ENCODE measurements around the gene PRTN3. TPM values are rescaled to one million over a fixed set of nuclear protein-coding genes. Genes with fewer than 3 reads are reported as not detected.

Gene PRTN3
- total and polyA plus RNA-seq, 12 donors: 0.20 to 0.40 (median 0.33) TPM; not detected in 8

DNA sequence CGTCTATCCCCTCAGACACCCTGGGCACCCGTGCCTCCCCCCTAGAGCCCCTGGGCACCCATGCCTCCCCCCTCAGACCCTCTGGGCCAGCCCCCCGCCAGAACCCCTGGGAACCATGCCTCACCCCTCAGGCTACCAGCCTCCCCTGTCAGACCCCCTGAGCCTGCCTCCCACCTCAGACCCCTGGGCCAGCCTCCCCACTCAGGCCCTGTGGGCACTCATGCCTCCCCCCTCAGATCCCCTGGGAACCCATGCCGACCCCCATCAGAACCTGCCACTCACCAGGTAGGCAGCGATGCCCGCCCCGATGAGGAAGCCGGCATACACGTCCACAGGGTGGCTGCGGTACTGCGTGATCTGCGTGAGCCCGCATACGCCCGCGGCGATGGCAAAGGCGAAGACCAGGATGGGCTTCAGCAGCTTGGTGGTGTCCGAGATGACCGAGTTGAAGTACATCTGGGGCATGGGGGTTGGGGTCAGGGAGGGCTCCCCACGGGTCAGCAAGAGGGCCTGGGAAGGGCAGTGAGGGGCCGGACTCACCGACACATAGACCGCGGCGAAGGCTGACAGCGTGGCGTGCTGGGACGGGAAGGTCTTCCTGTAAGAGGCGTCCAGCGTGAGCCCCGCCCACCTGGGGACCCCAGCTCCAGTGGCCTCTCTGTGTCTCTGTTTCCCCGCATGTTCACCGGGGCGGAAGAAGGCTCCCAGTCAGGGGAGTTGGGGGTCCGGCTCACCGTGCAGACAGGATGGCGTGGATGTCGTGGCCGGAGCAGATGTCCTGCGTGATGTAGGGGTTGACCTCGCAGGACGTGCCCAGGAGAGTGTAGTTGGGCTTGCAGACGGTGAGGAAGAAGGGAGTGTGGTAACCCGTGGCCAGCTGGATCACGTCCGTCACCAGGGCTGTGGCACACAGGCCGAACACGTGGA, 26.4 kb upstream of the PRTN3 start:
- no peaks in the 10 kb centered on the region for H3K9me3 ChIP-seq (replicated peaks in 1 of 3)
- no peak overlapping the region for H3K27ac ChIP-seq
- TF ChIP-seq, protein P1, sequence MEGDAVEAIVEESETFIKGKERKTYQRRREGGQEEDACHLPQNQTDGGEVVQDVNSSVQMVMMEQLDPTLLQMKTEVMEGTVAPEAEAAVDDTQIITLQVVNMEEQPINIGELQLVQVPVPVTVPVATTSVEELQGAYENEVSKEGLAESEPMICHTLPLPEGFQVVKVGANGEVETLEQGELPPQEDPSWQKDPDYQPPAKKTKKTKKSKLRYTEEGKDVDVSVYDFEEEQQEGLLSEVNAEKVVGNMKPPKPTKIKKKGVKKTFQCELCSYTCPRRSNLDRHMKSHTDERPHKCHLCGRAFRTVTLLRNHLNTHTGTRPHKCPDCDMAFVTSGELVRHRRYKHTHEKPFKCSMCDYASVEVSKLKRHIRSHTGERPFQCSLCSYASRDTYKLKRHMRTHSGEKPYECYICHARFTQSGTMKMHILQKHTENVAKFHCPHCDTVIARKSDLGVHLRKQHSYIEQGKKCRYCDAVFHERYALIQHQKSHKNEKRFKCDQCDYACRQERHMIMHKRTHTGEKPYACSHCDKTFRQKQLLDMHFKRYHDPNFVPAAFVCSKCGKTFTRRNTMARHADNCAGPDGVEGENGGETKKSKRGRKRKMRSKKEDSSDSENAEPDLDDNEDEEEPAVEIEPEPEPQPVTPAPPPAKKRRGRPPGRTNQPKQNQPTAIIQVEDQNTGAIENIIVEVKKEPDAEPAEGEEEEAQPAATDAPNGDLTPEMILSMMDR (IDR thresholded peaks at IDR 0.05): no peak
- TF ChIP-seq POLR2A (IDR thresholded peaks at IDR 0.05): no peak
- intact Hi-C loops (cut with DNase I): no loop called here
- DNase-seq: peak in 1 of 7 donors; percentile 35
- 88 to 94% (median 89%) methylated on average over 31 to 49 of the region's 49 CpGs for WGBS, 4 donors
- peaks cover 0 to 28% of the 10 kb centered on the region in 2 donors for H3K36me3 ChIP-seq (replicated peaks in 1 of 2)
- no peak overlapping the region for H3K4me3 ChIP-seq
- no peaks in the 10 kb centered on the region for H3K27me3 ChIP-seq
- H3K4me1 ChIP-seq (replicated peaks in 1 of 2): no peaks in the 10 kb centered on the region

DNA sequence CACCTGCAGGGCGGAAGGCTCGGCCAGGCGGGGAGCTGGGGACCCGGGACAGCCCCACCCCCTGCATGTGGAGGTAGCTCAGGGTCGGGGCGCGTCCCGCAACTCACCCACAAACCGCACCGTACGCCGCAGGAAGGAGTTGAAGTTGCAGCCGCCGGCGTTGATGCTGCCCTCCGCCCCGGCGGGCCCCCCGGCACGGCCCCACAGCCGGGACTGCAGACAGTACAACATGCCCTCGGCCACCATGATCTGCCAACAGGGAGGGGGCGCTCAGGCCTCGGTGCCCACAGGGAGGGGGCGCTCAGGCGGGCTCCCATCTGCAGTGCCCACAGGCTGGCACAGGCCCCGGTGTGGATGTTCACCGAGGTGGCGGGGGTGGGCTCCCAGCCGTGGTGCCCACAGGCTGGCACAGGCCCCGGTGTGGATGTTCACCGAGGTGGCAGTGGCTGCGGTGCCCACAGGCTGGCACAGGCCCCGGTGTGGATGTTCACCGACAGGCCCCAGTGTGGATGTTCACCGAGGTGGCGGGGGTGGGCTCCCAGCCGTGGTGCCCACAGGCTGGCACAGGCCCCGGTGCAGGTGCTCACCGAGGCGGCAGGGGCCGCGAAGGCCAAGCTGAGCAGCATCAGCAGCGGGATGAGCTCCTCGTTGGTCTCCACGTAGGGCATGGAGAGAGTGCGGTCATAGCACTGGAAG, 25.6 kb upstream of the PRTN3 start:
- TF ChIP-seq POLR2A (IDR thresholded peaks at IDR 0.05): no peak
- TF ChIP-seq, protein P1 (IDR thresholded peaks at IDR 0.05): no peak
- no peaks in the 10 kb centered on the region for H3K4me1 ChIP-seq (replicated peaks in 1 of 2)
- WGBS, 4 donors: 89 to 94% (median 94%) methylated on average over 15 to 47 of the region's 47 CpGs
- no peak overlapping the region for H3K4me3 ChIP-seq
- intact Hi-C loops (cut with DNase I): no loop called here
- H3K36me3 ChIP-seq (replicated peaks in 1 of 2): peaks cover 0 to 20% of the 10 kb centered on the region in 2 donors
- no peaks in the 10 kb centered on the region for H3K9me3 ChIP-seq (replicated peaks in 1 of 3)
- no peaks in the 10 kb centered on the region for H3K27me3 ChIP-seq
- peak in 1 of 7 donors; percentile 33 for DNase-seq
- H3K27ac ChIP-seq: no peak overlapping the region

DNA sequence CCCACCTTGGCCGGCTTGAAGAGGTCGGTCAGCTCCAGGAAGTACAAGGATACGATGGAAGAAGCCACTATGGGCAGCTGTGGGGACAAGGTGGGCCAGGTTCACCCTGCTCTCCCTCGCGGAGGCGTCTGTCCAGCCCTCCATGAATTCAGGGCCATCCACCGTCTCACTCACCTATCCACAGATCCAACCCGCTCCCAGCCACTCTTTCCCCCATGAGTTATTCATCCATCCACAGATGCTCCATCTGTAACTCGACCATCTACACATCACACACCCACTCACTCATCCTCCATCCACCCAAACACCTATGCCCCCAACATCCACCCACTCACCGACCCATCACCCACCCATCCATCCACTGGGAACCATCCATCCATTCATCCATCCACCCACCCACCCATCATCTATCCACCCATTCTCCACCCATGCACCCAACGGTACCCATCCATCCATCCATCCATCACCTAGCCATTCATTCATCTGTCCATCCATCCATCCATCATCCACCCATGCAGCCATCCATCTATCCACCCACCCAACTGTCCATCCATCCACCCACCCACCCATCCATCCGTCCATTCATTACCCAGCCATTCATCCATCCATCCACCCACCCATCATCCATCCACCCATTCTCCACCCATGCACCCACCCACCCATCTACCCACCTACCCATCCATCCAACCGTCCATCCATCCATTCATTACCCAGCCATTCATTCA, 24.9 kb upstream of the PRTN3 start:
- intact Hi-C loops (cut with DNase I): no loop called here
- 93 to 97% (median 95%) methylated on average over 11 to 13 of the region's 13 CpGs for WGBS, 4 donors
- DNase-seq: no peak

More for the DNA sequence above, 24.9 kb upstream of the PRTN3 start:
- H3K4me1 ChIP-seq (replicated peaks in 1 of 2): no peaks in the 10 kb centered on the region
- no peak overlapping the region for H3K27ac ChIP-seq
- H3K9me3 ChIP-seq (replicated peaks in 1 of 3): no peaks in the 10 kb centered on the region
- H3K27me3 ChIP-seq: no peaks in the 10 kb centered on the region
- H3K4me3 ChIP-seq: no peak overlapping the region
- TF ChIP-seq POLR2A (IDR thresholded peaks at IDR 0.05): no peak
- TF ChIP-seq, protein P1 (IDR thresholded peaks at IDR 0.05): no peak
- H3K36me3 ChIP-seq (replicated peaks in 1 of 2): peaks cover 0 to 13% of the 10 kb centered on the region in 2 donors

Measured in adrenal gland (tissue), 12 donors.